ENCODE results near the gene HOXC10.

- peak; percentile 56 for TF ChIP-seq CTCF (conservative IDR thresholded peaks at IDR 0.05; ENCODE audit: low read length)
- TF ChIP-seq EZH2phosphoT487 (IDR thresholded peaks at IDR 0.05; ENCODE audit: borderline replicate concordance), result no peak
Observed at GRCh38 chr12:54036620-54037359, 51.8 kb downstream of the HOXC10 start.

Measured in Loucy (cell line).